Measurements from ENCODE around the gene ATP13A2.
"Not testable (repeated sequence)": the region's sequence is repeated elsewhere in the genome, so short reads cannot be mapped to it uniquely, and the experiment has no call there.

Gene ATP13A2

DNA sequence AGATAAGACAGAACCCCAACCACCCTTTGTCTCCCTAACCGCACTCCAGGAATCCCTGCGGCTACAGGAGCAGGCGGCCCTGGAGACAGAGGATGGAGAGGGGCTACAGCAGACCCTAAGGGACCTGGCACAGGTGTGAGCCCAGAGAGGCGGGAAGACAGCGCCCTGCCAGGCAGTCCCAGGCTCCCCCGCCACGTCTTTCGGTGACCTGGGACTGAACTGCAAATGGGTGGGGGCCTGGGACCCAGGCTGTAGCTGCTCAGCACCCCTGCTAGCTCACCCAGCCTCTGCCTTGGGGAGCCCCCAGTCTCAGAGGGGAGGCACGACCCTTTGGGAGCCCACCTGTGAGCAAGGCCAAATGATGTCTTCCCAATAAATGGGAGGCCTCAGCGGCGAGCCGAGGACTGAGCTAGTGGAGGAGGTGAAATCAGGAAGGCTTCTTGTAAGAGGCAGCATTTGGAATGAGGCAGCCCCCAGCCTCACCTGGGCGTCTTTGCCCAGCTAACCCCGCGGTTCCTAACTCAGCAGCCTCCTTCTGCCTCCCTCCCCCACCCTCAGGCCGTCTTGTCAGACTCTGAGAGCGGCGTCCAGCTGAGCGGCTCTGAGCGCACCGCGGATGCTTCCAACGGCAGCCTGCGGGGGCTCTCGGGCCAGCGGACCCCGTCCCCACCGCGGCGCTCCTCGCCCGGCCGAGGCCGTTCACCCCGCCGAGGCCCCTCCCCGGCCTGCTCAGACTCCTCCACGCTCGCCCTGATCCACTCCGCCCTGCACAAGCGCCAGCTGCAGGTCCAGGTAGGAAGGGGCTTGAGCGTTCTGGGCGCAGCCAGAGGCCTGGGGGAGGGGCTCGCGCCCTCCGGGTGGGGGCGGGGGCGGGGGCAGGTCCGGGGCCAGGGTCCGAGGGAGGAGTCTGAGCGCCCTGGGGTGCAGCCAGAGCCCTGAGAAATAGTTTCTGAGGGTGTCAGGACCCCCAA, 73.1 kb downstream of the ATP13A2 start:
- in situ Hi-C loops (cut with HindIII; ENCODE audit: low sequenced_read_pairs) = no loop called here

DNA sequence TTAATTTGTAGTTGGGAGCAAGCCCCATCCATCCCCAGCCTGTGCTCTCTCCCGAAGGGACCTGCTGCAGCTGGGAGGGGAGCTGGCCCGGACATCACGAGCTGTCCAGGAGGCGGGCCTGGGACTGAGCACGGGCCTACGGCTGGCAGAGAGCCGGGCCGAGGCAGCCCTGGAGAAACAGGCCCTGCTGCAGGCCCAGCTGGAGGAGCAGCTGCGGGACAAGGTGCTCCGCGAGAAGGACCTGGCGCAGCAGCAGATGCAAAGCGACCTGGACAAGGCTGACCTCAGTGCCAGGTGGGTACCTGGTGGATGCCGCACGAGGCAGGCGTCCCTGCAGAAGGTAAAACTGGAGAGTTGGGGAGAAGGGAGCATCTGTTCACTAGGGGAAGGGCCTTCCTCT, 75.1 kb downstream of the ATP13A2 start:
- in situ Hi-C loops (cut with HindIII; ENCODE audit: low sequenced_read_pairs) = not testable (repeated sequence)

Data from DLD1 (cell line).